Measurements from ENCODE around the gene HLCS. TPM values are rescaled to one million over a fixed set of nuclear protein-coding genes. Genes with fewer than 3 reads are reported as not detected.

The HLCS gene
- total RNA-seq, 1 donor from 2014 or later: 15.9 TPM

- H3K27me3 Mint-ChIP-seq (ENCODE audit: unreplicated experiment): peaks cover 1% of the 10 kb centered on the region
- no peaks in the 10 kb centered on the region for H3K9me3 Mint-ChIP-seq (ENCODE audit: unreplicated experiment)
- no peaks in the 10 kb centered on the region for H3K4me1 Mint-ChIP-seq (ENCODE audit: low read depth, unreplicated experiment)
- no peak for DNase-seq
- no peak overlapping the region for H3K27ac Mint-ChIP-seq (ENCODE audit: unreplicated experiment)
- TF ChIP-seq, protein P1, sequence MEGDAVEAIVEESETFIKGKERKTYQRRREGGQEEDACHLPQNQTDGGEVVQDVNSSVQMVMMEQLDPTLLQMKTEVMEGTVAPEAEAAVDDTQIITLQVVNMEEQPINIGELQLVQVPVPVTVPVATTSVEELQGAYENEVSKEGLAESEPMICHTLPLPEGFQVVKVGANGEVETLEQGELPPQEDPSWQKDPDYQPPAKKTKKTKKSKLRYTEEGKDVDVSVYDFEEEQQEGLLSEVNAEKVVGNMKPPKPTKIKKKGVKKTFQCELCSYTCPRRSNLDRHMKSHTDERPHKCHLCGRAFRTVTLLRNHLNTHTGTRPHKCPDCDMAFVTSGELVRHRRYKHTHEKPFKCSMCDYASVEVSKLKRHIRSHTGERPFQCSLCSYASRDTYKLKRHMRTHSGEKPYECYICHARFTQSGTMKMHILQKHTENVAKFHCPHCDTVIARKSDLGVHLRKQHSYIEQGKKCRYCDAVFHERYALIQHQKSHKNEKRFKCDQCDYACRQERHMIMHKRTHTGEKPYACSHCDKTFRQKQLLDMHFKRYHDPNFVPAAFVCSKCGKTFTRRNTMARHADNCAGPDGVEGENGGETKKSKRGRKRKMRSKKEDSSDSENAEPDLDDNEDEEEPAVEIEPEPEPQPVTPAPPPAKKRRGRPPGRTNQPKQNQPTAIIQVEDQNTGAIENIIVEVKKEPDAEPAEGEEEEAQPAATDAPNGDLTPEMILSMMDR (IDR thresholded peaks at IDR 0.05; ENCODE audit: partially characterized antibody, unreplicated experiment): no peak
- no peaks in the 10 kb centered on the region for H3K36me3 Mint-ChIP-seq (ENCODE audit: unreplicated experiment)
- H3K4me3 Mint-ChIP-seq (ENCODE audit: unreplicated experiment): no peak overlapping the region
Measured at GRCh38 chr21:36976228-36976861, 9.9 kb upstream of the HLCS start.

GRCh38 chr21:36974851-36975192 lies 8.4 kb upstream of the HLCS start:
- H3K27ac Mint-ChIP-seq (ENCODE audit: unreplicated experiment): no peak overlapping the region
- H3K36me3 Mint-ChIP-seq (ENCODE audit: unreplicated experiment): no peaks in the 10 kb centered on the region
- H3K9me3 Mint-ChIP-seq (ENCODE audit: unreplicated experiment): no peaks in the 10 kb centered on the region
- H3K27me3 Mint-ChIP-seq (ENCODE audit: unreplicated experiment): peaks cover 1% of the 10 kb centered on the region
- TF ChIP-seq, protein P1 (IDR thresholded peaks at IDR 0.05; ENCODE audit: partially characterized antibody, unreplicated experiment): no peak
- no peak for DNase-seq
- H3K4me3 Mint-ChIP-seq (ENCODE audit: unreplicated experiment): no peak overlapping the region
- H3K4me1 Mint-ChIP-seq (ENCODE audit: low read depth, unreplicated experiment): no peaks in the 10 kb centered on the region

DNA sequence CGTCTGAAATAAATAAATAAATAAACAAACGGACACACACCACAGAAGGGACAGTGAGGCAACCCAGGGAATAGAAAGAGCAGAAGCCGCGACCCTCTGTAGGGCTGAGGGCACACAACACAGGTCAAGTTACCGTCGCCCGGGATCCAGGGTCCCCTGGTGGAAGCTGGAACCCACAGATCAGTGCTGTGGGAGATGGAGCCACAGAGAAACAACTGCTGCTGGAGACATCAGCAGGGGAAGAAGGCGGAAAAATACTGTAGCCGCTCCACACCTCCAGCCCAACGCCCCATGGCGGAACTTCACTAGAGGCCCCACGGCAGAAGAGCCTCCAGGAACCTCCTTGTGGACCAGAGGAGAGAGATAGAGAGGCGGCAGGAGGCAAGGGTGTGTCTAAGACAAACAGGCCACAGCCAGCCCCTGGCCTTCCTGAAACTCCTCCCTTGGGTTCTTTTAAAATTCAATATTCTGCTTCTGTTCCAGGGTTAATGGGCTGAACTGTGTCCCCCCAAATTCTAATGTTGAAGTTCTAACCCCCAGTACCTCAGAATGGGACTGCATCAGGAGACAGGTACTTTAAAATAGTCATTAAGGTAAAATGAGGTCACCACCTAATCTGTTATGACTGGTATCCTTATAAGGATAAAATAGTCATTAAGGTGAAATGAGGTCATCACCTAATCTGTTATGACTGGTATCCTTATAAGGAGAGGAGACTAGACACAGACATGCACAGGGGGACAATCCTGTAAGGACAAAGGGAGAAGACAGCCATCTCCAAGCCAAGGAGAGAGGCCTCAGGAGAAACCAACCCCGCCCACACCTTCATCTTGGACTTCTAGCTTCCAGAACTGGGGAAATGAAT lies 7.7 kb upstream of the HLCS start:
- H3K9me3 Mint-ChIP-seq (ENCODE audit: unreplicated experiment): no peaks in the 10 kb centered on the region
- TF ChIP-seq, protein P1 (IDR thresholded peaks at IDR 0.05; ENCODE audit: partially characterized antibody, unreplicated experiment): no peak
- no peak for DNase-seq
- no peak overlapping the region for H3K4me3 Mint-ChIP-seq (ENCODE audit: unreplicated experiment)
- H3K4me1 Mint-ChIP-seq (ENCODE audit: low read depth, unreplicated experiment): no peaks in the 10 kb centered on the region
- no peak overlapping the region for H3K27ac Mint-ChIP-seq (ENCODE audit: unreplicated experiment)
- H3K36me3 Mint-ChIP-seq (ENCODE audit: unreplicated experiment): no peaks in the 10 kb centered on the region
- peaks cover 1% of the 10 kb centered on the region for H3K27me3 Mint-ChIP-seq (ENCODE audit: unreplicated experiment)

DNA sequence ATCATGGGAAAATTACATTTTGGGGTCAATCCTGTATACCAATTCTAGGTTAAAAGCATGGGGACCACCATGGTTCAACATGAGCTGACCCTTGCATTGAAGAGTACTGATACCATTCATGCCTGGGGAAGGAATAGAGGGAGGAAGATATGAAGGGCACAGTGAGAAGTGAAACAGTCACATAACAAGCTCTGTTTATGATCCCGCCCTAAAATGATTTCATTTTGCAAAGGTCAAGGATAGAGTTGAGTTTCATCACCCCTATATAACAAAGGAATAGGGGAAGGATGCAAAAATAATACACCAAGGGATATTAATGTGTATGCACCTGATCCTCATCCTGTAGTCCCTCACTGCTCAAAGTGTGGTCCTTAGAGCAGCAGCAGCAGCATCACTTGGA lies 2.5 kb upstream of the HLCS start:
- H3K36me3 Mint-ChIP-seq (ENCODE audit: unreplicated experiment): no peaks in the 10 kb centered on the region
- H3K9me3 Mint-ChIP-seq (ENCODE audit: unreplicated experiment): peaks cover 9% of the 10 kb centered on the region
- no peak overlapping the region for H3K27ac Mint-ChIP-seq (ENCODE audit: unreplicated experiment)
- peaks cover 12% of the 10 kb centered on the region for H3K4me1 Mint-ChIP-seq (ENCODE audit: low read depth, unreplicated experiment)
- TF ChIP-seq, protein P1 (IDR thresholded peaks at IDR 0.05; ENCODE audit: partially characterized antibody, unreplicated experiment): no peak
- no peak for DNase-seq
- peaks cover 5% of the 10 kb centered on the region for H3K27me3 Mint-ChIP-seq (ENCODE audit: unreplicated experiment)
- no peak overlapping the region for H3K4me3 Mint-ChIP-seq (ENCODE audit: unreplicated experiment)

- Mint-ChIP-seq H3K4me3 (ENCODE audit: unreplicated experiment) (no peak overlapping the region), H3K4me1 (ENCODE audit: low read depth, unreplicated experiment) (peaks cover 12% of the 10 kb centered on the region), H3K27me3 (ENCODE audit: unreplicated experiment) (peaks cover 5% of the 10 kb centered on the region), H3K9me3 (ENCODE audit: unreplicated experiment) (peaks cover 9% of the 10 kb centered on the region), H3K27ac (ENCODE audit: unreplicated experiment) (no peak overlapping the region), H3K36me3 (ENCODE audit: unreplicated experiment) (no peaks in the 10 kb centered on the region)
- TF ChIP-seq, protein P1 (IDR thresholded peaks at IDR 0.05; ENCODE audit: partially characterized antibody, unreplicated experiment): no peak
- DNase-seq: no peak
Measured at GRCh38 chr21:36968414-36968813, 1.9 kb upstream of the HLCS start.
